ENCODE data around the gene SHROOM3. TPM values are rescaled to one million over a fixed set of nuclear protein-coding genes. Genes with fewer than 3 reads are reported as not detected.

Gene SHROOM3
- total and polyA plus RNA-seq, 2 experiments from 2014 or later = 11.3 to 73.5 TPM

GRCh38 chr4:76640353-76640910, 205.4 kb downstream of the SHROOM3 start (continued):
- TF ChIP-seq ETS1 (IDR thresholded peaks at IDR 0.05) = no peak

DNA sequence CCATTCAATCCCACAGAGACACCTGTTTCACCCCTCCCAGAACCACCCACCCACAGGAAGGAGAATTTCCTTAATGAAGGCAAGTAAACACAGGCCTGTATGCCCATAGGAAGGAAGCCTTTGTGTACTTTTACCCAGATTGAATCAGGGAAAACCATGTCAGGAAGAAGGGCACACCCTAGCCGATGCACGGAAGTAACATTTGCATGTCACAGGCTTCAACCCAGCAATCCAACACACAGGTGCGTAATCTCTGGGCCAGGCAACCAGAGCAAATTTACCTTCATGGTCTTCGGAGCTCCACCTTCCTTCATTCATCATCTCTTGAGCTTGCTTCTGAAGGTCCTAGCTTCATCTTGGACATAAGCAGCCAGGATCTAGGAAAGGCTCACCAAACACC, 206.3 kb downstream of the SHROOM3 start:
- H3K27ac ChIP-seq (ENCODE audit: low read depth) = no peak overlapping the region
- H3K4me3 Mint-ChIP-seq = no peak overlapping the region
- peaks cover 15% of the 10 kb centered on the region for H3K4me1 ChIP-seq (ENCODE audit: insufficient read depth)
- no peaks in the 10 kb centered on the region for H3K36me3 ChIP-seq (ENCODE audit: insufficient read depth)
- H3K9me3 Mint-ChIP-seq = no peaks in the 10 kb centered on the region
- no peak overlapping the region for H3K4me2 ChIP-seq
- H3K4me1 Mint-ChIP-seq = peaks cover 34% of the 10 kb centered on the region
- H3K9me2 ChIP-seq (ENCODE audit: insufficient read depth) = peaks cover 6% of the 10 kb centered on the region; the same call in 1 of the 2 replicates
- ATAC-seq (no peak), DNase-seq (ENCODE audit: low spot score) (no peak)
- no peaks in the 10 kb centered on the region for H3K27me3 ChIP-seq (ENCODE audit: insufficient read depth)
- no peak overlapping the region for H3K27ac Mint-ChIP-seq
- no peaks in the 10 kb centered on the region for H3K36me3 Mint-ChIP-seq (ENCODE audit: low read depth)
- no peak overlapping the region for H2AFZ ChIP-seq
- no peaks in the 10 kb centered on the region for H3K79me2 ChIP-seq (replicated peaks; ENCODE audit: insufficient read depth)
- no peak overlapping the region for H3K4me3 ChIP-seq
- H3K27me3 Mint-ChIP-seq (ENCODE audit: insufficient read depth, low read depth, poor library complexity) = peaks cover 3% of the 10 kb centered on the region
- no peaks in the 10 kb centered on the region for H3F3A ChIP-seq (replicated peaks; ENCODE audit: low read depth)
- H4K20me1 ChIP-seq (replicated peaks; ENCODE audit: insufficient read depth) = no peaks in the 10 kb centered on the region
- TF ChIP-seq JUNB (IDR thresholded peaks at IDR 0.05; ENCODE audit: unreplicated experiment) (no peak), EZH2phosphoT487 (IDR thresholded peaks at IDR 0.05; ENCODE audit: unreplicated experiment) (no peak), ETS1 (IDR thresholded peaks at IDR 0.05) (no peak), CTCF (conservative IDR thresholded peaks at IDR 0.05; ENCODE audit: low read depth in 2 of 2) (no peak), STAT1 (IDR thresholded peaks at IDR 0.05; ENCODE audit: unreplicated experiment) (no peak), CREB1 (CRISPR knock-in tag; IDR thresholded peaks at IDR 0.05; ENCODE audit: low read depth) (no peak), POLR2AphosphoS5 (IDR thresholded peaks at IDR 0.05; ENCODE audit: low read depth) (no peak), ZNF331 (CRISPR knock-in tag; IDR thresholded peaks at IDR 0.05; ENCODE audit: low read depth) (no peak), NANOG (IDR thresholded peaks at IDR 0.05; ENCODE audit: borderline replicate concordance) (no peak), REST (IDR thresholded peaks at IDR 0.05; ENCODE audit: unreplicated experiment) (no peak)
- TF ChIP-seq, protein P1, sequence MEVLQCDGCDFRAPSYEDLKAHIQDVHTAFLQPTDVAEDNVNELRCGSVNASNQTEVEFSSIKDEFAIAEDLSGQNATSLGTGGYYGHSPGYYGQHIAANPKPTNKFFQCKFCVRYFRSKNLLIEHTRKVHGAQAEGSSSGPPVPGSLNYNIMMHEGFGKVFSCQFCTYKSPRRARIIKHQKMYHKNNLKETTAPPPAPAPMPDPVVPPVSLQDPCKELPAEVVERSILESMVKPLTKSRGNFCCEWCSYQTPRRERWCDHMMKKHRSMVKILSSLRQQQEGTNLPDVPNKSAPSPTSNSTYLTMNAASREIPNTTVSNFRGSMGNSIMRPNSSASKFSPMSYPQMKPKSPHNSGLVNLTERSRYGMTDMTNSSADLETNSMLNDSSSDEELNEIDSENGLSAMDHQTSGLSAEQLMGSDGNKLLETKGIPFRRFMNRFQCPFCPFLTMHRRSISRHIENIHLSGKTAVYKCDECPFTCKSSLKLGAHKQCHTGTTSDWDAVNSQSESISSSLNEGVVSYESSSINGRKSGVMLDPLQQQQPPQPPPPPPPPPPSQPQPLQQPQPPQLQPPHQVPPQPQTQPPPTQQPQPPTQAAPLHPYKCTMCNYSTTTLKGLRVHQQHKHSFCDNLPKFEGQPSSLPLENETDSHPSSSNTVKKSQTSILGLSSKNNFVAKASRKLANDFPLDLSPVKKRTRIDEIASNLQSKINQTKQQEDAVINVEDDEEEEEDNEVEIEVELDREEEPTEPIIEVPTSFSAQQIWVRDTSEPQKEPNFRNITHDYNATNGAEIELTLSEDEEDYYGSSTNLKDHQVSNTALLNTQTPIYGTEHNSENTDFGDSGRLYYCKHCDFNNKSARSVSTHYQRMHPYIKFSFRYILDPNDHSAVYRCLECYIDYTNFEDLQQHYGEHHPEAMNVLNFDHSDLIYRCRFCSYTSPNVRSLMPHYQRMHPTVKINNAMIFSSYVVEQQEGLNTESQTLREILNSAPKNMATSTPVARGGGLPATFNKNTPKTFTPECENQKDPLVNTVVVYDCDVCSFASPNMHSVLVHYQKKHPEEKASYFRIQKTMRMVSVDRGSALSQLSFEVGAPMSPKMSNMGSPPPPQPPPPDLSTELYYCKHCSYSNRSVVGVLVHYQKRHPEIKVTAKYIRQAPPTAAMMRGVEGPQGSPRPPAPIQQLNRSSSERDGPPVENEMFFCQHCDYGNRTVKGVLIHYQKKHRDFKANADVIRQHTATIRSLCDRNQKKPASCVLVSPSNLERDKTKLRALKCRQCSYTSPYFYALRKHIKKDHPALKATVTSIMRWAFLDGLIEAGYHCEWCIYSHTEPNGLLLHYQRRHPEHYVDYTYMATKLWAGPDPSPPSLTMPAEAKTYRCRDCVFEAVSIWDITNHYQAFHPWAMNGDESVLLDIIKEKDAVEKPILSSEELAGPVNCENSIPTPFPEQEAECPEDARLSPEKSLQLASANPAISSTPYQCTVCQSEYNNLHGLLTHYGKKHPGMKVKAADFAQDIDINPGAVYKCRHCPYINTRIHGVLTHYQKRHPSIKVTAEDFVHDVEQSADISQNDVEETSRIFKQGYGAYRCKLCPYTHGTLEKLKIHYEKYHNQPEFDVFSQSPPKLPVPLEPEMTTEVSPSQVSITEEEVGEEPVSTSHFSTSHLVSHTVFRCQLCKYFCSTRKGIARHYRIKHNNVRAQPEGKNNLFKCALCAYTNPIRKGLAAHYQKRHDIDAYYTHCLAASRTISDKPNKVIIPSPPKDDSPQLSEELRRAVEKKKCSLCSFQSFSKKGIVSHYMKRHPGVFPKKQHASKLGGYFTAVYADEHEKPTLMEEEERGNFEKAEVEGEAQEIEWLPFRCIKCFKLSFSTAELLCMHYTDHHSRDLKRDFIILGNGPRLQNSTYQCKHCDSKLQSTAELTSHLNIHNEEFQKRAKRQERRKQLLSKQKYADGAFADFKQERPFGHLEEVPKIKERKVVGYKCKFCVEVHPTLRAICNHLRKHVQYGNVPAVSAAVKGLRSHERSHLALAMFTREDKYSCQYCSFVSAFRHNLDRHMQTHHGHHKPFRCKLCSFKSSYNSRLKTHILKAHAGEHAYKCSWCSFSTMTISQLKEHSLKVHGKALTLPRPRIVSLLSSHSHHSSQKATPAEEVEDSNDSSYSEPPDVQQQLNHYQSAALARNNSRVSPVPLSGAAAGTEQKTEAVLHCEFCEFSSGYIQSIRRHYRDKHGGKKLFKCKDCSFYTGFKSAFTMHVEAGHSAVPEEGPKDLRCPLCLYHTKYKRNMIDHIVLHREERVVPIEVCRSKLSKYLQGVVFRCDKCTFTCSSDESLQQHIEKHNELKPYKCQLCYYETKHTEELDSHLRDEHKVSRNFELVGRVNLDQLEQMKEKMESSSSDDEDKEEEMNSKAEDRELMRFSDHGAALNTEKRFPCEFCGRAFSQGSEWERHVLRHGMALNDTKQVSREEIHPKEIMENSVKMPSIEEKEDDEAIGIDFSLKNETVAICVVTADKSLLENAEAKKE (CRISPR knock-in tag; IDR thresholded peaks at IDR 0.05) = no peak

All from GM23338 (cell line).